Heart left ventricle (tissue), 13 donors: ENCODE measurements around the gene SLC38A10.

Source experiments
- CTCF ChIP-seq, 12 donors: fragments of 200-600 bp; sonication (generic) in 4 of 12; IDR thresholded peaks; one replicate each; pipeline versions ENCODE4 v1.5.0 to v1.8.0; 2018 to 2022; ENCODE audit warnings: antibody characterized with exemption in 12 of 12, mild to moderate bottlenecking in 5 of 12
- POLR2A ChIP-seq, 2 donors: fragments of 450-650 bp; IDR thresholded peaks; one replicate each; pipeline ENCODE4 v1.6.1; 2017; ENCODE audit warnings: antibody characterized with exemption in 2 of 2, mild to moderate bottlenecking in 2 of 2, moderate library complexity in 2 of 2
- donor health status: ischemic (EF 13 %, LVEDD 7.1; RV severe dilation, severe dysfunction).
- donor health status: DM: no; HTN: yes; CAD: no.
- donor health status: DM: no; HTN: no; CAD: no.
- donor health status: ischemic (EF 25% LVEDD 6.9; RV normal size, moderate dysfunction).
- donor health status: ischemic (EF 25% LVEDD 5.7; RV mildly dilated, moderate dysfunction).
- donor health status: ischemic (EF 35%, LVEDD 5.7; RV mildly dilated, moderate dysfunction).
- donor health status: nonischemic (EF 11% LVEDD 7.7; RV severe dilation, severe dysfunction).
- donor health status: DM: yes; HTN: yes; CAD: no.
- donor health status: PGD.
- donor health status: ischemic (EF 29% LVEDD 5.4; RV normal size, mild dysfunction).
- donor health status: nonischemic (EF 23%, LVEDD 6.1; RV moderate dilation, normal function).

DNA sequence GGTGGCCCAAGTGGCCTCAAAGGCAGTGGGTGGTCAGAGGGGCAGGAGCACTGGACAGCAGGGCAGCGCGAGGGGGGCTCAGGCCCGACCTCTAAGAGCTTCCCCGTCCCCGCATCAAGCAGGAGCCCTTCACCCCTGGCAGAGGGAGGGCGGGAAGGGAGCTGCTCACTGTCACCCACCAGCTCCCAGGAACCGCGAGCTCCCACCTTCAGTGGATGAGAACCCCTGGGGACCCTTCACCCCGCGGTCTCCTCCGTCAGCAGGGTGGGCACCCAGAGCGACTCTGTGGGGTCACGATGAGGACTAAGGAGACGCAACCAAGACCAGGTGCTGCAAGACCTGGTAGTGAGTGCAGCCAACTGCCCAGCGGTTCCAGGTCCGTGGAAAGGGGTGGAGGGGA is 86.0 kb downstream of the SLC38A10 start:
- TF ChIP-seq CTCF (IDR thresholded peaks at IDR 0.05) (no peak), POLR2A (IDR thresholded peaks at IDR 0.05) (no peak)
